HG02981 (cell line): Measurements from ENCODE around the gene PEX19.

Experiments used
- ATAC-seq: cut with Tn5 transposase; IDR thresholded peaks from one replicate; pipeline ENCODE4 v1.9.1; 2021; ENCODE audit warnings: mild to moderate bottlenecking, moderate library complexity; ENCODE audit not compliant: unreplicated experiment

PEX19 gene

GRCh38 chr1:160277987-160278386 lies 6.9 kb downstream of the PEX19 start:
- no peak for ATAC-seq

- ATAC-seq, result no peak
Measured at GRCh38 chr1:160277330-160277729, 7.6 kb downstream of the PEX19 start.

- ATAC-seq, result no peak
Measured at GRCh38 chr1:160271025-160271424, 13.9 kb downstream of the PEX19 start.

- ATAC-seq, result no peak
Measured at GRCh38 chr1:160267284-160267991, 17.5 kb downstream of the PEX19 start.

GRCh38 chr1:160264795-160265307 lies 20.1 kb downstream of the PEX19 start:
- no peak for ATAC-seq

GRCh38 chr1:160261893-160262794 lies 22.8 kb downstream of the PEX19 start, which contains the start of gene DCAF8:
Gene DCAF8, minus strand, starts transcription at chr1:160262549. Its CDS starts 18,541 bp downstream, at chr1:160244008.
- ATAC-seq, result peak; percentile 80

- ATAC-seq, result peak; percentile 31
Measured at GRCh38 chr1:160261556-160261892, 23.4 kb downstream of the PEX19 start.

GRCh38 chr1:160260406-160261382 lies 24.2 kb downstream of the PEX19 start:
- ATAC-seq, result no peak

- ATAC-seq, result no peak
Measured at GRCh38 chr1:160258177-160258798, 26.6 kb downstream of the PEX19 start.

GRCh38 chr1:160257411-160258015 lies 27.4 kb downstream of the PEX19 start:
- ATAC-seq, result no peak

GRCh38 chr1:160256396-160257046 lies 28.4 kb downstream of the PEX19 start:
- ATAC-seq, result no peak

- no peak for ATAC-seq
Measured at GRCh38 chr1:160255781-160256300, 29.1 kb downstream of the PEX19 start.

GRCh38 chr1:160251687-160252526 lies 33.0 kb downstream of the PEX19 start:
- peak; percentile 76 for ATAC-seq

GRCh38 chr1:160251011-160251410 lies 33.9 kb downstream of the PEX19 start:
- no peak for ATAC-seq

GRCh38 chr1:160247053-160247452 lies 37.9 kb downstream of the PEX19 start:
- no peak for ATAC-seq

- ATAC-seq, result no peak
Measured at GRCh38 chr1:160245434-160245833, 39.5 kb downstream of the PEX19 start.

GRCh38 chr1:160244209-160244608 lies 40.7 kb downstream of the PEX19 start:
- no peak for ATAC-seq

- ATAC-seq, result no peak
Measured at GRCh38 chr1:160243767-160244166, 41.2 kb downstream of the PEX19 start.
